HFFc6 (cell line): ENCODE data around the gene TRIM63. TPM values are rescaled to one million over a fixed set of nuclear protein-coding genes. Genes with fewer than 3 reads are reported as not detected.

ENCODE experiments used
- DNase-seq: peaks from one replicate; pipeline ENCODE4 v3.0.0-alpha.2; 2018
- H3K27ac Mint-ChIP-seq: 2 replicates; pipeline ENCODE4 v1.8.0; 2020; ENCODE audit warnings: mild to moderate bottlenecking, mixed read lengths
- H3K27me3 Mint-ChIP-seq: 2 replicates; pipeline ENCODE4 v1.8.0; 2021; ENCODE audit warnings: mild to moderate bottlenecking, moderate library complexity, mixed read lengths; ENCODE audit not compliant: insufficient read depth
- H3K36me3 Mint-ChIP-seq: 2 replicates; pipeline ENCODE4 v1.8.0; 2021; ENCODE audit warnings: low read depth, mixed read lengths
- H3K4me1 Mint-ChIP-seq: 2 replicates; pipeline ENCODE4 v1.8.0; 2020; ENCODE audit warnings: low read depth, mixed read lengths
- H3K4me3 Mint-ChIP-seq: 2 replicates; pipeline ENCODE4 v1.8.0; 2020; ENCODE audit warnings: mild to moderate bottlenecking, moderate library complexity, mixed read lengths
- H3K9me3 Mint-ChIP-seq: 2 replicates; pipeline ENCODE4 v1.8.0; 2020; ENCODE audit warnings: mild to moderate bottlenecking, mixed read lengths
- total RNA-seq, 6 experiments: library from RNA; stranded (reverse); fragmentation: NEBNext Ultra II Directional; extraction: Animal tissue kit (Norgen Biotek cat#: 25700); gene quantifications; 2 replicates in 1 of 6; 3 replicates in 5 of 6; pipeline ENCODE4 v1.2.3, GENCODE V29; 2021
- TF ChIP-seq, protein P1 (sequence below): fragments of 200-600 bp; sonication (generic); IDR thresholded peaks from 2 replicates; pipeline ENCODE4 v1.5.0; 2021; ENCODE audit warnings: antibody characterized with exemption, mild to moderate bottlenecking

Gene TRIM63
- total RNA-seq, 6 experiments from 2014 or later = not detected

DNA sequence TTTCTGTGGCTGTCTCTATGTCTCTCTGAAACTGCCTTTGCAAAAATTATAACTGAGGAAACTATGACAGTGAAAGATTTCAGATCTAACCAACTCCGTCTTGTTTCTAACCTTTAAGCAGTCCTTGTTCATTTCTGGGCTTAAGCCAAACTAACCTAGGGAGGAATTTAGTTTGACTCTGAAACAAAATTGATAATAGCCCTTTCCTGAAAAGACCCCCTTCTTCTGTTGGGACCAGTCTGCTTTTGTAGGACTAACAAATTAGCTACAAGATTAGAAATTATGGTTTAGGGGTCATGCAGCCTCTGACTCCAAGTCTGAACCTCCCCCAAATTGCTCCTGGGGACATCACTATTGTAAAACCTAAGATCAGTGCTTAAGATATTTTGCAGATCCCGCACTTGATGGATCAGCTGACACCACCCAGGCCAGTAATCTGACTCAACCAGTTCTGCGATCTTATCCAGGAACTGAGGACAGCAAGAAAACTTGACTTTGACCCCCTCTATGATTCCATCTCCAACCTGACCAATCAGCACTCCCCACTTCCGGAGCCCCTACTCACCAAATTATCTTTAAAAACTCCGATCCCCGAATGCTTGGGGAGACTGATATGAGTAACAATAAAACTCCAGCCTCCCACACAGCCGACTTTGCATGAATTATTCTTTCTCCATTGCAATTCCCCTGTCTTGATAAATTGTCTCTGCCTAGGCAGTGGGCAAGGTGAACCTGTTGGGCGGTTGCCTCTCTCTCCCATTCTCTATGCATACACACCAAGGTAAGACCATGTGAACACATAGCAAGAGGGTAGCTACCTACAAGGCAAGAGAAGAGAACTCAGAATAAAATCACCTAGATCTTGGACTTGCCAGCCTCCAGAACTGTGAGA lies 11.1 kb upstream of the TRIM63 start:
- no peak overlapping the region for H3K4me3 Mint-ChIP-seq
- TF ChIP-seq, protein P1, sequence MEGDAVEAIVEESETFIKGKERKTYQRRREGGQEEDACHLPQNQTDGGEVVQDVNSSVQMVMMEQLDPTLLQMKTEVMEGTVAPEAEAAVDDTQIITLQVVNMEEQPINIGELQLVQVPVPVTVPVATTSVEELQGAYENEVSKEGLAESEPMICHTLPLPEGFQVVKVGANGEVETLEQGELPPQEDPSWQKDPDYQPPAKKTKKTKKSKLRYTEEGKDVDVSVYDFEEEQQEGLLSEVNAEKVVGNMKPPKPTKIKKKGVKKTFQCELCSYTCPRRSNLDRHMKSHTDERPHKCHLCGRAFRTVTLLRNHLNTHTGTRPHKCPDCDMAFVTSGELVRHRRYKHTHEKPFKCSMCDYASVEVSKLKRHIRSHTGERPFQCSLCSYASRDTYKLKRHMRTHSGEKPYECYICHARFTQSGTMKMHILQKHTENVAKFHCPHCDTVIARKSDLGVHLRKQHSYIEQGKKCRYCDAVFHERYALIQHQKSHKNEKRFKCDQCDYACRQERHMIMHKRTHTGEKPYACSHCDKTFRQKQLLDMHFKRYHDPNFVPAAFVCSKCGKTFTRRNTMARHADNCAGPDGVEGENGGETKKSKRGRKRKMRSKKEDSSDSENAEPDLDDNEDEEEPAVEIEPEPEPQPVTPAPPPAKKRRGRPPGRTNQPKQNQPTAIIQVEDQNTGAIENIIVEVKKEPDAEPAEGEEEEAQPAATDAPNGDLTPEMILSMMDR = no peak
- H3K4me1 Mint-ChIP-seq = peaks cover 6% of the 10 kb centered on the region; the same call in 1 of the 2 replicates
- H3K9me3 Mint-ChIP-seq = no peaks in the 10 kb centered on the region
- DNase-seq = no peak
- peaks cover 42% of the 10 kb centered on the region for H3K27me3 Mint-ChIP-seq
- H3K27ac Mint-ChIP-seq = no peak overlapping the region
- no peaks in the 10 kb centered on the region for H3K36me3 Mint-ChIP-seq

DNA sequence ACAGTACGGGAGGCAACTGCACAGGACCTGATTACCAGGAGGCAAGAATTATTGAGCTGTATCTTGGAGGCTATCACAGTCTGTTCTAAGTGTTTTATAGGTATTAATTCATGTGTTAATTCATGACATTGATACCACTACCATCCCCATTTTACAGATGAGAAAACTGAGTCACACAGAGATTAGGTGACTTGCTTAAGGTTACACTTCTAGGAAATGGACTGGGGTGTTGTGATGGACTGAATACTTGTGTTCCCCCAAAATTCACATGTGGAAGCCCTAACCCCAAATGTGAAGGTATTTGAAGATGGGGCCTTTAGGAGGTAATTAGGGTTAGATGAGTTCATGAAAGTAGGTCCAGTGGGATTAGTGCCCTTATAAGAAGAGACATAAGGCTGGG lies 10.1 kb upstream of the TRIM63 start:
- Mint-ChIP-seq H3K27ac (no peak overlapping the region), H3K27me3 (peaks cover 47% of the 10 kb centered on the region), H3K36me3 (no peaks in the 10 kb centered on the region), H3K4me3 (no peak overlapping the region), H3K9me3 (no peaks in the 10 kb centered on the region), H3K4me1 (no peaks in the 10 kb centered on the region)
- TF ChIP-seq, protein P1 = no peak
- DNase-seq = no peak

DNA sequence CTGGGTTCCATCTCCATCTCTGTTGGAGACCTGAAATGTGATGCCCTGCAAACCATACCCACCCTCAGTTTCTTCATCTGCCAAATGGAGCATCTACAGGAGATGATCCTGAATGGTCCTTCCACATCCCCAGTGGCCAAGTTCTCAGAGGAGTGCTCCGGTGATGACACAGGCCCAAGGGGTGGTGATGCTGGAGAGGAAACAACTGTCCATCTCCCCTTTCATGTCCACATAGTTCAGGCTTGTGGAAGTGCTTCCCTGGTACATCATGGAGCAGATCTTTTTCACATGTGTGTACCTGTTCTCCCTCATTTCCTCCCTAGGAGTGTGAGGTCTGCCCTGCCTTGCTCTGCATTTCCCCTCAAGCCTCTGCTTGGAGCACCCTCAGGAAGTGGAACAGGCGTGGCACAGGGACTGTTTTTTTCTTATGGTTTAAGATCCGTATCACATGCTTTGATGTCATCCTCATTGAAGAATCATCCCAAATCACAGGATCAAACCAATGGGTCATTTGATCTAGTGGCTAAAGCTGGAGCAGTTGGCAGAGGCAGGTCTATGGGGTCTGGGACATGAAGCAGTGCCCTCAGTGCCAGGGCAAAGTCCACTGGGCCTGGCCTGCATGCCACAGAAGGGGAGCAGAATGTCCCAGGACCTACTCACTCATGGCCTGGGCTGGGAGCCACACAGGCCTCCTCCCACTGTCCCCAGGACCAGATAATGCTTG lies 8.2 kb upstream of the TRIM63 start:
- Mint-ChIP-seq H3K4me3 (no peak overlapping the region), H3K36me3 (no peaks in the 10 kb centered on the region), H3K9me3 (no peaks in the 10 kb centered on the region), H3K27ac (no peak overlapping the region), H3K27me3 (peaks cover 63% of the 10 kb centered on the region), H3K4me1 (no peaks in the 10 kb centered on the region)
- no peak for DNase-seq
- TF ChIP-seq, protein P1 = no peak

DNA sequence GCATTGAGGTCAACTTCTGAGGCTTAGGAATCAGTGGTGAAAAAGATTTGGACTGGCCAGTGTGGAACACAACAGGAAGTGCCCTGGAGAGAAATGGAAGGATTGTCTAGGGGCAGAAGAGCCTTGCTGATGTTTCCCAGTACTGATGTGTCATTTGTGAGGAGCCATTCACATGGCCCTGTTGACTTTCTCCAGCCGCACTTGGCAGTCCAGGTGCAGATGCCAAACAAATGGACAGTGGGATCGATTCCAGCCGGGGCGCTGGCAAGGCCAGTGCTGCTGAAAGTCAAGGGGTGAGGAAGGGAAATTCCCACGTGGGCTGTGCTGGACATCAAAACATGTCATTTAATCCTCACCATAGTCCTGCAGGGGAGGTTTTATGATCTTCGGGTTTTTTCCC lies 4.9 kb upstream of the TRIM63 start:
- no peaks in the 10 kb centered on the region for H3K36me3 Mint-ChIP-seq
- H3K9me3 Mint-ChIP-seq = no peaks in the 10 kb centered on the region
- no peak for DNase-seq
- TF ChIP-seq, protein P1 = no peak
- no peak overlapping the region for H3K4me3 Mint-ChIP-seq
- peaks cover 67% of the 10 kb centered on the region for H3K27me3 Mint-ChIP-seq
- H3K27ac Mint-ChIP-seq = no peak overlapping the region
- H3K4me1 Mint-ChIP-seq = no peaks in the 10 kb centered on the region

DNA sequence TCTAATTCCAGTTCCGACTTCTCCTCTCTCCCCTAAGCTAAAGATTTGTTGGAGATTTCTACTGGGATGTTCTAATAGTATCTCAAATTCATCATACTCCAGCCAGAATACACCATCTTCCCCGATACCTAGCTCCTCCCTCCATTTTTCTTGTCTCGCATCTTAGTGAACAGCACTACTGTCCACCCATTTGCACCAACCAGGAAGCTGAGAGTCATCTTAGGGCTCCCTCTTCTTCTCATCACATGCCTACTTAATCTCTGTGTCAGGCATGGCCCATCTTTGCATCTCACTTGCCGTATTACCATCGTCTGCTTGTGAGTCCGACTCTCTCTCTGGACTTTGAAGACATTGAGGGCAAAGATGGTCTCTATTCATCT lies 3.5 kb upstream of the TRIM63 start:
- TF ChIP-seq, protein P1 = no peak
- peaks cover 70% of the 10 kb centered on the region for H3K27me3 Mint-ChIP-seq
- no peak overlapping the region for H3K27ac Mint-ChIP-seq
- no peak overlapping the region for H3K4me3 Mint-ChIP-seq
- H3K4me1 Mint-ChIP-seq = no peaks in the 10 kb centered on the region
- H3K9me3 Mint-ChIP-seq = no peaks in the 10 kb centered on the region
- no peak for DNase-seq
- H3K36me3 Mint-ChIP-seq = no peaks in the 10 kb centered on the region
